Esophagus muscularis mucosa (tissue), 4 donors: ENCODE data around the gene DOCK8. TPM values are rescaled to one million over a fixed set of nuclear protein-coding genes. Genes with fewer than 3 reads are reported as not detected.

Experiments used
- DNase-seq: peaks from one replicate; pipeline ENCODE4 v3.0.0-alpha.2; 2017; ENCODE audit errors: extremely low spot score
- H3K27ac ChIP-seq, 4 donors: fragments of 200-600 bp; sonication (generic); replicated peaks in 1 of 4; 1 replicate in 3 of 4; 2 replicates in 1 of 4; pipeline ENCODE4 v1.5.1; 2016 to 2019; ENCODE audit warnings: mild to moderate bottlenecking in 1 of 4
- H3K27me3 ChIP-seq, 4 donors: fragments of 200-600 bp; sonication (generic); one replicate each; pipeline versions ENCODE4 v1.5.1 to v1.6.0; 2016 to 2019
- H3K36me3 ChIP-seq, 4 donors: fragments of 200-600 bp; sonication (generic); one replicate each; pipeline ENCODE4 v1.5.1; 2016 to 2019
- H3K4me1 ChIP-seq, 4 donors: fragments of 200-600 bp; sonication (generic); one replicate each; pipeline ENCODE4 v1.5.1; 2016 to 2019
- H3K4me3 ChIP-seq, 4 donors: fragments of 200-600 bp; sonication (generic); 1 replicate in 2 of 4; 2 replicates in 2 of 4; pipeline ENCODE4 v1.5.1; 2016 to 2019; ENCODE audit warnings: mild to moderate bottlenecking in 4 of 4, moderate library complexity in 1 of 4
- H3K9me3 ChIP-seq, 4 donors: fragments of 200-600 bp; sonication (generic); 1 replicate in 3 of 4; 2 replicates in 1 of 4; pipeline ENCODE4 v1.5.1; 2016 to 2019
- EP300 ChIP-seq: sonication (generic); formaldehyde crosslinking; IDR thresholded peaks from one replicate; pipeline ENCODE4 v1.6.1; 2017; ENCODE audit warnings: antibody characterized with exemption
- POLR2A ChIP-seq: fragments of 450-650 bp; IDR thresholded peaks from one replicate; pipeline ENCODE4 v1.6.1; 2017; ENCODE audit warnings: antibody characterized with exemption, moderate library complexity, mild to moderate bottlenecking, low read depth
- POLR2AphosphoS5 ChIP-seq, 2 donors: sonication (generic); formaldehyde crosslinking; IDR thresholded peaks; one replicate each; pipeline ENCODE4 v1.6.1; 2017; ENCODE audit warnings: antibody characterized with exemption in 2 of 2
- WGBS: methylation state at CpG from one replicate; pipeline ENCODE4 v1.1.5; 2018; 5-methylcytosine and 5-hydroxymethylcytosine counted together
- intact Hi-C: fragments of 100-400 bp; cut with DNase I; formaldehyde crosslinking; loops from one replicate; pipeline ENCODE4 v1.15.1; 2023
- total RNA-seq, 4 donors: library from RNA; depleted of rRNA; stranded (reverse); fragments of >200 nt; gene quantifications; one replicate each; pipeline versions ENCODE4 v1.1.0 to v1.2.1, GENCODE V29; 2016
- TF ChIP-seq, protein P1 (sequence below), 3 experiments: fragments of 200-600 bp in 2 of 3; fragments of 450-650 bp in 1 of 3; sonication (generic) in 2 of 3; IDR thresholded peaks; one replicate each; pipeline ENCODE4 v1.5.1; 2017 to 2019; ENCODE audit warnings: antibody characterized with exemption in 3 of 3, mild to moderate bottlenecking in 2 of 3, moderate library complexity in 1 of 3

Gene DOCK8
- total RNA-seq, 4 donors from 2014 or later: 45.1 to 72.8 (median 48.8) TPM

DNA sequence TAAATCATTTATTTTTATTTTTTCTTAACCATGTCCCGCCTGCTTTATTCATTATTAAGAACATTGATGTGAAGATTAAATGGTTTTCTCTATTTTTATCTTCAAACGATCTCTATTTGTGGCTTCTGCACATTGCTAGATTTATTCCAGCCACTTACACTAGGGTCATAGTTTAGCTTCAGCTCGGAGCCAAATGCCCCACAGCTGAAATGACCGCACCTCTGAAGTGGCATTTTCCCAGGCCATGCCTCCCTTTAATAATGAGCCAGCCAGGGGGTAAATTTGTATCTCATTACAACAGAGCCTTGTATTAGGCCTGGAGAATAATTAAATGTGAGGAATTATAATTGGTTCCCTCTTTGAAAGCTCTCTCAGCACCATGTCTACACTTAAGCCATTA lies 89.4 kb downstream of the DOCK8 start:
- WGBS: 81% methylated on average over 4 of the region's 4 CpGs
- Histone ChIP-seq H3K36me3 (no peaks in the 10 kb centered on the region), H3K9me3 (no peaks in the 10 kb centered on the region), H3K4me1 (peaks cover 0 to 14% (median 11%) of the 10 kb centered on the region in 4 donors), H3K27me3 (no peaks in the 10 kb centered on the region), H3K4me3 (peak overlapping the region; percentile 2 to 37 (median 22)), H3K27ac (peak overlapping the region; percentile 73 to 76 (median 74))
- no peak for TF ChIP-seq POLR2A
- TF ChIP-seq, protein P1, sequence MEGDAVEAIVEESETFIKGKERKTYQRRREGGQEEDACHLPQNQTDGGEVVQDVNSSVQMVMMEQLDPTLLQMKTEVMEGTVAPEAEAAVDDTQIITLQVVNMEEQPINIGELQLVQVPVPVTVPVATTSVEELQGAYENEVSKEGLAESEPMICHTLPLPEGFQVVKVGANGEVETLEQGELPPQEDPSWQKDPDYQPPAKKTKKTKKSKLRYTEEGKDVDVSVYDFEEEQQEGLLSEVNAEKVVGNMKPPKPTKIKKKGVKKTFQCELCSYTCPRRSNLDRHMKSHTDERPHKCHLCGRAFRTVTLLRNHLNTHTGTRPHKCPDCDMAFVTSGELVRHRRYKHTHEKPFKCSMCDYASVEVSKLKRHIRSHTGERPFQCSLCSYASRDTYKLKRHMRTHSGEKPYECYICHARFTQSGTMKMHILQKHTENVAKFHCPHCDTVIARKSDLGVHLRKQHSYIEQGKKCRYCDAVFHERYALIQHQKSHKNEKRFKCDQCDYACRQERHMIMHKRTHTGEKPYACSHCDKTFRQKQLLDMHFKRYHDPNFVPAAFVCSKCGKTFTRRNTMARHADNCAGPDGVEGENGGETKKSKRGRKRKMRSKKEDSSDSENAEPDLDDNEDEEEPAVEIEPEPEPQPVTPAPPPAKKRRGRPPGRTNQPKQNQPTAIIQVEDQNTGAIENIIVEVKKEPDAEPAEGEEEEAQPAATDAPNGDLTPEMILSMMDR (IDR thresholded peaks at IDR 0.05): peak in 1 of 3 experiments; percentile 3
- intact Hi-C loops: loop anchor here (5.0 kb wide), 1 partner anchor 87 kb away; no protein-coding TSS in a partner anchor
- DNase-seq: no peak

DNA sequence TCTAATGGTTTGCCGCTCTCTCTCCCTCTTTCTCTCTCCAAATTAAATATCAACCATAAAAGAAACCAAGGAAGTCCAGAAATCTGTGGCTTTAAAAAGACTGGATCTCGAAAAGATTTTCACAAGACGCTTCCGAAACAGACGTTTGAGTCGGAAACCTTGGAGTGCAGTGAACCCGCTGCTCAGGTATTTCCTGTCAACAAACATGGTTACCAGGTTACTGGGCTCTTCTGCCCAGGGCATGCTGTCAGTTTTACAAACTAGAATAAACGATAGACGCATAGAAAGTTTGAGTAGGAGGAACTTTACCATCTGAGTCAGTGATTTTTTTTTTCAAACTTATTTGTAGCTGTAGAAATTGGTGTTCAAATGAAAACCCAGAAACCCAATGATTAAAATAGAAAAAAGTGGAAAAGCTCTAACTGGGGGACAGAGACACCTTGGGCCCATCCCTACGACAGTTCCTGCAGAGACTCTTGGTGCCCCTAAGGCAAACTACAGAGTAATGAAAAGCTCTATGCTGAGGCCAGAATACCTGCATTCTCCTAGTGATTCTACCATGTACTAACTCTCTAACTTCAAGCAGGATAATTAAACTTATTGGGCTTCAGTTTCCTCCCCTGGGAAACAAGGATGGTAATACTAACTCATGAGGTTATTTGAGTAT lies 90.0 kb downstream of the DOCK8 start:
- 40% methylated on average over 10 of the region's 10 CpGs for WGBS
- Histone ChIP-seq H3K27me3 (no peaks in the 10 kb centered on the region), H3K27ac (peak overlapping the region; percentile 73 to 76 (median 74)), H3K4me1 (peaks cover 0 to 14% (median 11%) of the 10 kb centered on the region in 4 donors), H3K4me3 (peak overlapping the region; percentile 2 to 37 (median 22)), H3K9me3 (no peaks in the 10 kb centered on the region), H3K36me3 (no peaks in the 10 kb centered on the region)
- intact Hi-C loops: loop anchor here (5.0 kb wide), 1 partner anchor 87 kb away; no protein-coding TSS in a partner anchor
- TF ChIP-seq POLR2A (no peak), POLR2AphosphoS5 (IDR thresholded peaks at IDR 0.05) (peak in 1 of 2 donors; percentile 41), EP300 (no peak)
- TF ChIP-seq, protein P1 (IDR thresholded peaks at IDR 0.05): no peak
- no peak for DNase-seq

DNA sequence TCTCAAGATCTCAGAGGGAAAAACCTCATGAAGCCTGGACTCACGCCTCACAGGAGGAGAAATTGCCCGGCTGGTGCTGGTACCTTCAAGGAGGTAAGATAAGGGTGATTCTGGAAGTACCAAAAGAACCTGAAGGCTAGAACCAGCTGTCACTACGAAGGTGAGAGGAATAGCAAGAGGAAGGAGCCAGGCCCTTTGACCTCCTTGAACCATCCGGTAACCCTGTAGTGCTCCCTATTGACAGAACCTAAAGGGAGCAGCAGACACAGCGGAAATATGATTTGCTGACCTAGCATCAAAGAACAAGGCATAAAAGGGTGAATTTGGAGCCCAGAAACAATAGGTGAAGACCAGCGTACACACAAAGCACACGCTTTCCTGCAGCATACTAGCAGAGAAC lies 92.2 kb downstream of the DOCK8 start:
- Histone ChIP-seq H3K4me3 (no peak overlapping the region), H3K4me1 (peaks cover 0 to 14% (median 11%) of the 10 kb centered on the region in 4 donors), H3K27ac (peak overlapping the region in 2 of 4 donors; percentile 37 to 42), H3K9me3 (no peaks in the 10 kb centered on the region), H3K27me3 (no peaks in the 10 kb centered on the region), H3K36me3 (peaks cover 0 to 5% (median 2%) of the 10 kb centered on the region in 4 donors)
- intact Hi-C loops: no loop called here
- no peak for DNase-seq
- TF ChIP-seq POLR2AphosphoS5 (IDR thresholded peaks at IDR 0.05) (no peak), EP300 (no peak), POLR2A (no peak)
- TF ChIP-seq, protein P1 (IDR thresholded peaks at IDR 0.05): peak; percentile 22 to 49 (median 43)
- 77% methylated on average over 7 of the region's 7 CpGs for WGBS

DNA sequence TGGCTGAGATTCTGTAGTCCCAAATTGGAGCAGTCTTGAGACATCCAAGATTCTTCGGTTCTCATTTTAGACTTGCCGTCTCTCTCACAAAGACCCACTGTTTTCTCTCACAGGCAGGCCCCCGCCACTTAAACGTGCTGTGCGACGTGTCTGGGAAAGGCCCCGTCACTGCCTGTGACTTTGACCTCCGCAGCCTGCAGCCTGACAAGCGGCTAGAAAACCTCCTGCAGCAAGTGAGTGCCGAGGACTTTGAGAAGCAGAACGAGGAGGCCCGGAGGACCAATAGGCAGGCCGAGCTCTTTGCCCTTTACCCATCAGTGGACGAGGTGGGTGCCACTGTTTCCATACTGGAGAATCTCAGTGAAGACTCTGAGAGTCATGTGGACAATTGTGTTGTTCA lies 97.2 kb downstream of the DOCK8 start:
- WGBS: 74% methylated on average over 13 of the region's 14 CpGs
- no peaks in the 10 kb centered on the region for H3K4me1 ChIP-seq
- DNase-seq: no peak
- peaks cover 0 to 38% (median 11%) of the 10 kb centered on the region in 4 donors for H3K36me3 ChIP-seq
- H3K9me3 ChIP-seq: no peaks in the 10 kb centered on the region
- TF ChIP-seq POLR2A (no peak), POLR2AphosphoS5 (IDR thresholded peaks at IDR 0.05) (no peak), EP300 (no peak)
- TF ChIP-seq, protein P1 (IDR thresholded peaks at IDR 0.05): no peak
- no peak overlapping the region for H3K27ac ChIP-seq
- H3K4me3 ChIP-seq: no peak overlapping the region
- intact Hi-C loops: no loop called here
- no peaks in the 10 kb centered on the region for H3K27me3 ChIP-seq
